Smooth muscle cell (in vitro differentiated cells): ENCODE results near the gene HOXA5. TPM values are rescaled to one million over a fixed set of nuclear protein-coding genes. Genes with fewer than 3 reads are reported as not detected.

Experiments
- DNase-seq: peaks from one replicate; lab custom pipeline; 2025; ENCODE audit not compliant: unreplicated experiment; lab: John Stamatoyannopoulos, UW
- H2AFZ ChIP-seq: fragments of 200-600 bp; sonication (generic); 2 replicates; pipeline ENCODE4 v1.6.0; 2016; ENCODE audit warnings: antibody characterized with exemption, low read depth, mild to moderate bottlenecking
- H3F3A ChIP-seq: fragments of 200-600 bp; sonication (generic); 2 replicates; pipeline ENCODE4 v1.6.0; 2017; ENCODE audit warnings: antibody characterized with exemption, low read depth
- H3K27ac ChIP-seq: fragments of 200-600 bp; sonication (generic); 2 replicates; pipeline ENCODE4 v1.5.1; 2016; ENCODE audit warnings: low read depth, mild to moderate bottlenecking
- H3K27me3 ChIP-seq: fragments of 200-600 bp; sonication (generic); 2 replicates; pipeline ENCODE4 v1.6.1; 2016; ENCODE audit warnings: low read depth, mild to moderate bottlenecking
- H3K36me3 ChIP-seq: fragments of 200-600 bp; sonication (generic); 2 replicates; pipeline ENCODE4 v1.5.1; 2016; ENCODE audit warnings: low read depth
- H3K4me1 ChIP-seq: fragments of 200-600 bp; sonication (generic); 2 replicates; pipeline ENCODE4 v1.5.1; 2016; ENCODE audit warnings: low read depth
- H3K4me2 ChIP-seq: fragments of 200-600 bp; sonication (generic); 2 replicates; pipeline ENCODE4 v1.6.0; 2016; ENCODE audit warnings: mild to moderate bottlenecking
- H3K4me3 ChIP-seq: fragments of 200-600 bp; sonication (generic); 2 replicates; pipeline ENCODE4 v1.5.1; 2016; ENCODE audit warnings: mild to moderate bottlenecking
- H3K79me2 ChIP-seq: fragments of 200-600 bp; sonication (generic); 2 replicates; pipeline ENCODE4 v1.6.0; 2016; ENCODE audit warnings: low read depth, mild to moderate bottlenecking
- H3K9ac ChIP-seq: fragments of 200-600 bp; sonication (generic); 2 replicates; pipeline ENCODE4 v1.6.0; 2016; ENCODE audit warnings: low read depth
- H3K9me3 ChIP-seq: fragments of 200-600 bp; sonication (generic); replicated peaks from 2 replicates; pipeline ENCODE4 v1.5.1; 2016; ENCODE audit warnings: low read depth
- H4K20me1 ChIP-seq: fragments of 200-600 bp; sonication (generic); 2 replicates; pipeline ENCODE4 v1.6.0; 2016; ENCODE audit warnings: low read depth
- CTCF ChIP-seq: fragments of 200-600 bp; sonication (generic); IDR thresholded peaks from 2 replicates; pipeline ENCODE4 v1.5.1; 2017; ENCODE audit warnings: borderline replicate concordance, mild to moderate bottlenecking, antibody characterized with exemption; ENCODE audit not compliant: insufficient read depth, poor library complexity, severe bottlenecking
- WGBS: methylation state at CpG from one replicate; pipeline ENCODE4 v1.1.7; 2016; ENCODE audit warnings: low lambda C conversion rate; 5-methylcytosine and 5-hydroxymethylcytosine counted together
- polyA plus RNA-seq: library from polyadenylated mRNA; unstranded; fragments of >200 nt; fragmentation: Nextera tagmentation; extraction: Ambion mirVana; gene quantifications from 2 replicates; pipeline ENCODE4 v1.2.1, GENCODE V29; 2016
- total RNA-seq: library from RNA; depleted of rRNA; stranded (reverse); fragments of >200 nt; gene quantifications from 2 replicates; pipeline ENCODE4 v1.2.3, GENCODE V29; 2014

The HOXA5 gene
- total and polyA plus RNA-seq, 2 experiments from 2014 or later, result 0.98 to 2.1 TPM

- Histone ChIP-seq H3K27me3 (no peaks in the 10 kb centered on the region), H3F3A (peaks cover 9% of the 10 kb centered on the region), H2AFZ (no peak overlapping the region), H4K20me1 (peaks cover 14% of the 10 kb centered on the region), H3K9me3 (no peaks in the 10 kb centered on the region), H3K4me3 (peak overlapping the region; percentile 67), H3K36me3 (no peaks in the 10 kb centered on the region), H3K4me1 (peaks cover 5% of the 10 kb centered on the region), H3K9ac (peak overlapping the region; percentile 66), H3K4me2 (peak overlapping the region; percentile 89), H3K79me2 (peaks cover 100% of the 10 kb centered on the region), H3K27ac (peak overlapping the region; percentile 87)
- no peak for DNase-seq
- no peak for TF ChIP-seq CTCF
- 51% methylated on average over 15 of the region's 15 CpGs for WGBS
These were observed 47.8 kb upstream of the HOXA5 start for GRCh38 chr7:27191161-27191731.

- no peak overlapping the region for H2AFZ ChIP-seq
- peak overlapping the region; percentile 89 for H3K4me2 ChIP-seq
- H3K36me3 ChIP-seq, result no peaks in the 10 kb centered on the region
- no peak overlapping the region for H3K27ac ChIP-seq
- 59% methylated on average over 7 of the region's 7 CpGs for WGBS
- peaks cover 100% of the 10 kb centered on the region for H3K79me2 ChIP-seq
- H3K4me3 ChIP-seq, result peak overlapping the region; percentile 2
- H3K27me3 ChIP-seq, result no peaks in the 10 kb centered on the region
- peaks cover 5% of the 10 kb centered on the region for H3K4me1 ChIP-seq
- no peaks in the 10 kb centered on the region for H3K9me3 ChIP-seq
- H4K20me1 ChIP-seq, result peaks cover 3% of the 10 kb centered on the region
- TF ChIP-seq CTCF, result no peak
- DNase-seq, result no peak
- no peak overlapping the region for H3K9ac ChIP-seq
- H3F3A ChIP-seq, result peaks cover 9% of the 10 kb centered on the region
These were observed 46.7 kb upstream of the HOXA5 start for GRCh38 chr7:27189997-27190748.

GRCh38 chr7:27189295-27189996 is 46.0 kb upstream of the HOXA5 start:
- H4K20me1 ChIP-seq, result no peaks in the 10 kb centered on the region
- peak overlapping the region; percentile 69 for H3K27ac ChIP-seq
- no peaks in the 10 kb centered on the region for H3K27me3 ChIP-seq
- no peaks in the 10 kb centered on the region for H3K9me3 ChIP-seq
- 8% methylated on average over 21 of the region's 22 CpGs for WGBS
- no peaks in the 10 kb centered on the region for H3K36me3 ChIP-seq
- H3K9ac ChIP-seq, result peak overlapping the region; percentile 63
- no peak for TF ChIP-seq CTCF
- peak overlapping the region; percentile 89 for H3K4me2 ChIP-seq
- H2AFZ ChIP-seq, result peak overlapping the region; percentile 81
- peaks cover 5% of the 10 kb centered on the region for H3K4me1 ChIP-seq
- H3K4me3 ChIP-seq, result peak overlapping the region; percentile 60
- H3F3A ChIP-seq, result peaks cover 9% of the 10 kb centered on the region
- DNase-seq, result no peak
- H3K79me2 ChIP-seq, result peaks cover 100% of the 10 kb centered on the region
